ENCODE measurements around the gene SDC1.

DNA sequence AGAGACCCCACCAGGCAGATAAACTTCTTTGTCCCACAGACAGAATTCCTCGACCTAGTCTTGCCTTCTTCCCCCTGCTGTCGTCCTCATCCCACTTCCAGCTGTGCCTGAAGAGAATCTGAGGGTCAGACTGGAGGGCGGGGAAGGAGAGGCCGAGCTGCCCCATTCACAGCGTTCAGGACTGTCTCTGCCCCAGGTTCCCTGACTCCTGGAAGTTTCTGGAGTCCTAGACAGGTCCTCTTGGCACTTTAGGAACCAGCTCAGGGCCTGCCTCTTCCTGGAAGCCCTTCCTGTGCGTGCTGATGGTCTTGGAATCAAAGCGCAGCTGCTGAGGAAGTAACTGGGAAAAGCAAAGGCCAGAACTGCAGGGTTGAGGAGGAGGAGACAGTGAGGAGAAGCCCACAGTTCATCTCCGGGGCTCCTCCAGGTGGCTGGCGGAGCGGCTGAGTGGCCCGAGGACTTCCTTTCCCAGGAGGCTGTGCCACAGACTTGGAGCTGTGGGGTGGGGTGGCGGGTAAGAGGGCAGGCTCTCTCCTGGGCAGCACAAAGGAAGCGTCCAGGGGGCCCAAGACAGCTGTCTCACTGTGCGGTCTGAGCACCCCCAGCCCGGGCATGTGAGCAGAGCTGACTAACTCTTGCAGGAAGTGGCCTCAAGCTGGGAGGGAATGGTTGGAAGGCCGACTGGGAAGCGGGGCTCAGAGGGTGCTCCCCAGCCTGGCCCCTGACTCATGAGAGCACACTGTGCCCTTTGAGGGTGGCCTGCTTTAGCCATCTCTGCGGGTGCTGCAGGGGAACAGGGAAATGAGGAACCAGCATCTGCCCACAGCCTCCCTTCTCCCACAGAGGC lies 39.5 kb downstream of the SDC1 start:
- TF ChIP-seq EP300 (IDR thresholded peaks at IDR 0.05) (no peak), POLR2AphosphoS5 (IDR thresholded peaks at IDR 0.05) (no peak)
- TF ChIP-seq, protein P1, sequence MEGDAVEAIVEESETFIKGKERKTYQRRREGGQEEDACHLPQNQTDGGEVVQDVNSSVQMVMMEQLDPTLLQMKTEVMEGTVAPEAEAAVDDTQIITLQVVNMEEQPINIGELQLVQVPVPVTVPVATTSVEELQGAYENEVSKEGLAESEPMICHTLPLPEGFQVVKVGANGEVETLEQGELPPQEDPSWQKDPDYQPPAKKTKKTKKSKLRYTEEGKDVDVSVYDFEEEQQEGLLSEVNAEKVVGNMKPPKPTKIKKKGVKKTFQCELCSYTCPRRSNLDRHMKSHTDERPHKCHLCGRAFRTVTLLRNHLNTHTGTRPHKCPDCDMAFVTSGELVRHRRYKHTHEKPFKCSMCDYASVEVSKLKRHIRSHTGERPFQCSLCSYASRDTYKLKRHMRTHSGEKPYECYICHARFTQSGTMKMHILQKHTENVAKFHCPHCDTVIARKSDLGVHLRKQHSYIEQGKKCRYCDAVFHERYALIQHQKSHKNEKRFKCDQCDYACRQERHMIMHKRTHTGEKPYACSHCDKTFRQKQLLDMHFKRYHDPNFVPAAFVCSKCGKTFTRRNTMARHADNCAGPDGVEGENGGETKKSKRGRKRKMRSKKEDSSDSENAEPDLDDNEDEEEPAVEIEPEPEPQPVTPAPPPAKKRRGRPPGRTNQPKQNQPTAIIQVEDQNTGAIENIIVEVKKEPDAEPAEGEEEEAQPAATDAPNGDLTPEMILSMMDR (IDR thresholded peaks at IDR 0.05): no peak

Data from upper lobe of left lung (tissue), 4 donors.